Panc1 (cell line): ENCODE results near the gene FOS. TPM values are rescaled to one million over a fixed set of nuclear protein-coding genes. Genes with fewer than 3 reads are reported as not detected.

Experiments
- ATAC-seq: fragments of 200-7000 bp; cut with Tn5 transposase; 2 replicates; pipeline ENCODE4 v1.9.1; 2020; ENCODE audit warnings: mild to moderate bottlenecking, moderate library complexity
- BruUV-seq: library from RNA; stranded (reverse); fragments of 400-500 nt; replicated peaks from 2 replicates; lab custom pipeline; 2021; lab: Mats Ljungman, UMichigan
- CTCF ChIA-PET: fragments of 300-600 bp; sonication (Branson Sonifier 250); formaldehyde crosslinking; loops from one replicate; lab custom pipeline; 2022; ENCODE audit warnings: antibody characterized with exemption; lab: Charles Lee
- POLR2A ChIA-PET: fragments of 300-600 bp; sonication (Branson Sonifier 250); formaldehyde crosslinking; loops from one replicate; lab custom pipeline; 2022; ENCODE audit warnings: antibody characterized with exemption; lab: Charles Lee
- DNase-seq: peaks from one replicate; pipeline ENCODE4 v3.0.0-alpha.2; 2010; ENCODE audit warnings: low read depth, low spot score
- H3K27ac ChIP-seq: 2 replicates; pipeline ENCODE4 v1.5.1; 2011; ENCODE audit warnings: mild to moderate bottlenecking, low read length, inconsistent platforms
- H3K27me3 ChIP-seq: fragments of 200-500 bp; sonication (Bioruptor generic); 2 replicates; pipeline ENCODE4 v1.6.0; 2014; ENCODE audit warnings: low read length, inconsistent platforms; ENCODE audit not compliant: control insufficient read depth, insufficient read depth
- H3K36me3 ChIP-seq: fragments of 200-500 bp; sonication (Bioruptor generic); 2 replicates; pipeline ENCODE4 v1.5.1; 2014; ENCODE audit warnings: inconsistent platforms, mild to moderate bottlenecking, low read length, moderate library complexity; ENCODE audit not compliant: control insufficient read depth, insufficient read depth
- H3K4me1 ChIP-seq: 2 replicates; pipeline ENCODE4 v1.5.1; 2011; ENCODE audit warnings: inconsistent platforms, mild to moderate bottlenecking, low read length, moderate library complexity; ENCODE audit not compliant: control insufficient read depth, insufficient read depth
- H3K4me3 ChIP-seq, 2 experiments: 2 replicates each; pipeline ENCODE4 v1.5.1; 2011 to 2012; ENCODE audit warnings: low read depth in 2 of 2, low read length in 2 of 2, mild to moderate bottlenecking in 2 of 2, inconsistent platforms in 1 of 2, moderate library complexity in 1 of 2
- H3K9me3 ChIP-seq: fragments of 200-500 bp; sonication (Bioruptor generic); 2 replicates; pipeline ENCODE4 v1.5.1; 2014; ENCODE audit warnings: low read depth, mild to moderate bottlenecking, inconsistent platforms, low read length, moderate library complexity; ENCODE audit not compliant: control insufficient read depth, insufficient read depth
- POLR2AphosphoS5 ChIP-seq: IDR thresholded peaks from 2 replicates; pipeline ENCODE4 v1.6.1; 2012; ENCODE audit warnings: mild to moderate bottlenecking, low read depth, low read length, moderate library complexity
- SIN3A ChIP-seq: IDR thresholded peaks from 2 replicates; pipeline ENCODE4 v1.6.1; 2012; ENCODE audit warnings: low read depth, mild to moderate bottlenecking, low read length, moderate library complexity, borderline replicate concordance; ENCODE audit not compliant: insufficient read depth
- TCF7L2 ChIP-seq: IDR thresholded peaks from 2 replicates; pipeline ENCODE4 v1.6.1; 2011; ENCODE audit warnings: mild to moderate bottlenecking, low read depth, low read length, inconsistent platforms
- in situ Hi-C: cut with HindIII; loops from 2 replicates; pipeline ENCODE4 v1.10.0; 2016; ENCODE audit warnings: low sequenced_read_pairs, low pct_unique_long_range_greater_than_20kb
- intact Hi-C: fragments of 100-400 bp; cut with micrococcal nuclease; formaldehyde crosslinking; loops from one replicate; pipeline ENCODE4 v1.10.0; 2022; ENCODE audit not compliant: unreplicated experiment
- total RNA-seq: library from RNA; stranded (reverse); gene quantifications from one replicate; pipeline ENCODE4 v1.2.1, GENCODE V29; 2021; ENCODE audit not compliant: unreplicated experiment
- TF ChIP-seq, protein P1 (sequence below), 2 experiments: IDR thresholded peaks; 2 replicates each; pipeline ENCODE4 v1.6.1; 2011 to 2012; ENCODE audit warnings: low read depth in 2 of 2, control low read depth in 1 of 2, low read length in 1 of 2, mild to moderate bottlenecking in 1 of 2, moderate library complexity in 1 of 2; ENCODE audit not compliant: insufficient read depth in 1 of 2
- TF ChIP-seq, protein P2 (sequence below): fragments of 450-650 bp; IDR thresholded peaks from 2 replicates; pipeline ENCODE4 v1.5.1; 2017; ENCODE audit warnings: mild to moderate bottlenecking

Gene FOS
- total RNA-seq, 1 experiment from 2014 or later = 26.8 TPM

DNA sequence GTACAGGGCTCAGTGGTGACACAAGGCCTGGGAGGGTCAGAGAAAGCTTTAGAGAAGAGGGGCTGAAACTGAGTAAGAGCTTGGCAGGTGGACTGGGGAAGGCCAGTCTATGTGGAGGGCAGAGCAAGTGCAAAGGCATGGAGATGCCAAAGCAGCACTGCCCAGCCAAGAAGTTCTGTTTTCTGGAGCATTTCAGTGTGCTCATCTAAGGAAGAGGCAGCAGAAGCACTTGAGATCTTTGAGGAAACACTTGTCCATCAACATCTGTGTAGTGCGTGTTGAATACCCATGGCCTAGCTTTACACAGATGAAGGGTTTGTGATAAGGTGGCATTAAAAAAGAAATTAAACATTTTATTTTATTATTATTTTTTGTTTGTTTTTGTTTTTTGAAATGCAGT lies 52.8 kb downstream of the FOS start:
- no peak for DNase-seq
- ChIA-PET CTCF (no interaction called here), POLR2A (no interaction called here)

More for the DNA sequence above, 52.8 kb downstream of the FOS start:
- in situ Hi-C loops (no loop called here), intact Hi-C loops (no loop called here)
- H3K4me1 ChIP-seq = no peaks in the 10 kb centered on the region
- no peak overlapping the region for H3K27ac ChIP-seq
- no peaks in the 10 kb centered on the region for H3K36me3 ChIP-seq
- no peak for ATAC-seq
- BruUV-seq = no TSS peak
- H3K27me3 ChIP-seq = no peaks in the 10 kb centered on the region
- H3K4me3 ChIP-seq = no peak overlapping the region
- TF ChIP-seq, protein P1, sequence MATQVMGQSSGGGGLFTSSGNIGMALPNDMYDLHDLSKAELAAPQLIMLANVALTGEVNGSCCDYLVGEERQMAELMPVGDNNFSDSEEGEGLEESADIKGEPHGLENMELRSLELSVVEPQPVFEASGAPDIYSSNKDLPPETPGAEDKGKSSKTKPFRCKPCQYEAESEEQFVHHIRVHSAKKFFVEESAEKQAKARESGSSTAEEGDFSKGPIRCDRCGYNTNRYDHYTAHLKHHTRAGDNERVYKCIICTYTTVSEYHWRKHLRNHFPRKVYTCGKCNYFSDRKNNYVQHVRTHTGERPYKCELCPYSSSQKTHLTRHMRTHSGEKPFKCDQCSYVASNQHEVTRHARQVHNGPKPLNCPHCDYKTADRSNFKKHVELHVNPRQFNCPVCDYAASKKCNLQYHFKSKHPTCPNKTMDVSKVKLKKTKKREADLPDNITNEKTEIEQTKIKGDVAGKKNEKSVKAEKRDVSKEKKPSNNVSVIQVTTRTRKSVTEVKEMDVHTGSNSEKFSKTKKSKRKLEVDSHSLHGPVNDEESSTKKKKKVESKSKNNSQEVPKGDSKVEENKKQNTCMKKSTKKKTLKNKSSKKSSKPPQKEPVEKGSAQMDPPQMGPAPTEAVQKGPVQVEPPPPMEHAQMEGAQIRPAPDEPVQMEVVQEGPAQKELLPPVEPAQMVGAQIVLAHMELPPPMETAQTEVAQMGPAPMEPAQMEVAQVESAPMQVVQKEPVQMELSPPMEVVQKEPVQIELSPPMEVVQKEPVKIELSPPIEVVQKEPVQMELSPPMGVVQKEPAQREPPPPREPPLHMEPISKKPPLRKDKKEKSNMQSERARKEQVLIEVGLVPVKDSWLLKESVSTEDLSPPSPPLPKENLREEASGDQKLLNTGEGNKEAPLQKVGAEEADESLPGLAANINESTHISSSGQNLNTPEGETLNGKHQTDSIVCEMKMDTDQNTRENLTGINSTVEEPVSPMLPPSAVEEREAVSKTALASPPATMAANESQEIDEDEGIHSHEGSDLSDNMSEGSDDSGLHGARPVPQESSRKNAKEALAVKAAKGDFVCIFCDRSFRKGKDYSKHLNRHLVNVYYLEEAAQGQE (IDR thresholded peaks at IDR 0.05; ENCODE audit: insufficient read depth in 1 of 2, low read depth in 2 of 2, low read length in 1 of 2) = no peak
- no peak for TF ChIP-seq SIN3A
- TF ChIP-seq POLR2AphosphoS5 = no peak
- TF ChIP-seq TCF7L2 = no peak
- TF ChIP-seq, protein P2, sequence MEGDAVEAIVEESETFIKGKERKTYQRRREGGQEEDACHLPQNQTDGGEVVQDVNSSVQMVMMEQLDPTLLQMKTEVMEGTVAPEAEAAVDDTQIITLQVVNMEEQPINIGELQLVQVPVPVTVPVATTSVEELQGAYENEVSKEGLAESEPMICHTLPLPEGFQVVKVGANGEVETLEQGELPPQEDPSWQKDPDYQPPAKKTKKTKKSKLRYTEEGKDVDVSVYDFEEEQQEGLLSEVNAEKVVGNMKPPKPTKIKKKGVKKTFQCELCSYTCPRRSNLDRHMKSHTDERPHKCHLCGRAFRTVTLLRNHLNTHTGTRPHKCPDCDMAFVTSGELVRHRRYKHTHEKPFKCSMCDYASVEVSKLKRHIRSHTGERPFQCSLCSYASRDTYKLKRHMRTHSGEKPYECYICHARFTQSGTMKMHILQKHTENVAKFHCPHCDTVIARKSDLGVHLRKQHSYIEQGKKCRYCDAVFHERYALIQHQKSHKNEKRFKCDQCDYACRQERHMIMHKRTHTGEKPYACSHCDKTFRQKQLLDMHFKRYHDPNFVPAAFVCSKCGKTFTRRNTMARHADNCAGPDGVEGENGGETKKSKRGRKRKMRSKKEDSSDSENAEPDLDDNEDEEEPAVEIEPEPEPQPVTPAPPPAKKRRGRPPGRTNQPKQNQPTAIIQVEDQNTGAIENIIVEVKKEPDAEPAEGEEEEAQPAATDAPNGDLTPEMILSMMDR = no peak
- no peaks in the 10 kb centered on the region for H3K9me3 ChIP-seq

Other genes starting within 250 kb of the FOS start
- gene MLH3, start 227.4 kb upstream of the FOS start, total RNA-seq = 17.0 TPM
- 21.3 TPM for gene ACYP1, start 214.8 kb upstream of the FOS start, total RNA-seq
- 5.2 TPM for gene ZC2HC1C, start 209.2 kb upstream of the FOS start, total RNA-seq
- 40.7 TPM for gene NEK9, start 151.8 kb upstream of the FOS start, total RNA-seq
- 183 TPM for gene TMED10, start 102.2 kb upstream of the FOS start, total RNA-seq
- gene JDP2, start 149.2 kb downstream of the FOS start, total RNA-seq = 17.5 TPM
- gene BATF, start 243.6 kb downstream of the FOS start, total RNA-seq = not detected